Right atrium auricular region (tissue), 2 donors: ENCODE data around the gene HGS. TPM values are rescaled to one million over a fixed set of nuclear protein-coding genes. Genes with fewer than 3 reads are reported as not detected.

Experiments
- DNase-seq: peaks from one replicate; pipeline ENCODE4 v3.0.0-alpha.2; 2019; ENCODE audit warnings: low spot score
- H3K27ac ChIP-seq, 2 donors: fragments of 200-600 bp; sonication (generic); 1 replicate in 1 of 2; 2 replicates in 1 of 2; pipeline ENCODE4 v1.5.1; 2016 to 2019
- H3K27me3 ChIP-seq, 2 donors: fragments of 200-600 bp; sonication (generic); one replicate each; pipeline versions ENCODE4 v1.5.1 to v1.6.0; 2017 to 2019
- H3K36me3 ChIP-seq: fragments of 200-600 bp; sonication (generic); one replicate; pipeline ENCODE4 v1.5.1; 2016
- H3K4me1 ChIP-seq, 2 donors: fragments of 200-600 bp; sonication (generic); one replicate each; pipeline versions ENCODE4 v1.5.1 to v1.6.0; 2017 to 2019
- H3K4me3 ChIP-seq, 2 donors: fragments of 200-600 bp; sonication (generic); 1 replicate in 1 of 2; 2 replicates in 1 of 2; pipeline ENCODE4 v1.5.1; 2017 to 2019; ENCODE audit warnings: mild to moderate bottlenecking in 1 of 2, moderate library complexity in 1 of 2
- H3K9me3 ChIP-seq, 2 donors: fragments of 200-600 bp; sonication (generic); one replicate each; pipeline ENCODE4 v1.5.1; 2019
- CTCF ChIP-seq, 2 donors: fragments of 200-600 bp; sonication (generic); IDR thresholded peaks; one replicate each; pipeline ENCODE4 v1.5.1; 2019; ENCODE audit warnings: antibody characterized with exemption in 2 of 2
- total RNA-seq, 2 donors: library from RNA; depleted of rRNA; stranded (reverse); fragments of >200 nt; gene quantifications; one replicate each; pipeline ENCODE4 v1.1.0, GENCODE V29; 2016

HGS gene
- total RNA-seq, 2 donors from 2014 or later: 33.7 to 59.5 TPM

GRCh38 chr17:81700353-81701287, 16.8 kb downstream of the HGS start:
- TF ChIP-seq CTCF (IDR thresholded peaks at IDR 0.05): no peak
- Histone ChIP-seq H3K27me3 (no peaks in the 10 kb centered on the region), H3K4me1 (peaks cover 0 to 53% of the 10 kb centered on the region in 2 donors), H3K9me3 (no peaks in the 10 kb centered on the region), H3K4me3 (no peak overlapping the region), H3K36me3 (peaks cover 65% of the 10 kb centered on the region), H3K27ac (no peak overlapping the region)
- no peak for DNase-seq

DNA sequence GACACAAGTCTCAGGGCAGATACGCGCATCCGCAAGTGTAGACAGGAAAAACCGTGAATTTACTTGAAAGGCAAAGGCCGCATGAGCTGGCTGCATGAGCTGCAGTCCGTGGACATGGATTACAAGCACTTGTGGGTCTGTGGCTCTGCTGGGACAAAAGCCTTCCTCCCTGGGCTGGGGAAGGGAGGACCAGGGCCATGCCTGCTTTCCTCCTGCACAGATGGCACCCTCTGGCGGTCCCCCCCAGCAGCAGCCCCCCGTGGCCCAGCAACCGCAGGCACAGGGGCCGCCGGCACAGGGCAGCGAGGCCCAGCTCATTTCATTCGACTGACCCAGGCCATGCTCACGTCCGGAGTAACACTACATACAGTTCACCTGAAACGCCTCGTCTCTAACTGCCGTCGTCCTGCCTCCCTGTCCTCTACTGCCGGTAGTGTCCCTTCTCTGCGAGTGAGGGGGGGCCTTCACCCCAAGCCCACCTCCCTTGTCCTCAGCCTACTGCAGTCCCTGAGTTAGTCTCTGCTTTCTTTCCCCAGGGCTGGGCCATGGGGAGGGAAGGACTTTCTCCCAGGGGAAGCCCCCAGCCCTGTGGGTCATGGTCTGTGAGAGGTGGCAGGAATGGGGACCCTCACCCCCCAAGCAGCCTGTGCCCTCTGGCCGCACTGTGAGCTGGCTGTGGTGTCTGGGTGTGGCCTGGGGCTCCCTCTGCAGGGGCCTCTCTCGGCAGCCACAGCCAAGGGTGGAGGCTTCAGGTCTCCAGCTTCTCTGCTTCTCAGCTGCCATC, 17.7 kb downstream of the HGS start:
- DNase-seq: no peak
- peaks cover 0 to 52% of the 10 kb centered on the region in 2 donors for H3K4me1 ChIP-seq
- H3K9me3 ChIP-seq: no peaks in the 10 kb centered on the region
- no peaks in the 10 kb centered on the region for H3K27me3 ChIP-seq
- peak overlapping the region in 1 of 2 donors; percentile 94 for H3K27ac ChIP-seq
- no peak for TF ChIP-seq CTCF (IDR thresholded peaks at IDR 0.05)
- peaks cover 65% of the 10 kb centered on the region for H3K36me3 ChIP-seq
- peak overlapping the region in 1 of 2 donors; percentile 81 for H3K4me3 ChIP-seq

DNA sequence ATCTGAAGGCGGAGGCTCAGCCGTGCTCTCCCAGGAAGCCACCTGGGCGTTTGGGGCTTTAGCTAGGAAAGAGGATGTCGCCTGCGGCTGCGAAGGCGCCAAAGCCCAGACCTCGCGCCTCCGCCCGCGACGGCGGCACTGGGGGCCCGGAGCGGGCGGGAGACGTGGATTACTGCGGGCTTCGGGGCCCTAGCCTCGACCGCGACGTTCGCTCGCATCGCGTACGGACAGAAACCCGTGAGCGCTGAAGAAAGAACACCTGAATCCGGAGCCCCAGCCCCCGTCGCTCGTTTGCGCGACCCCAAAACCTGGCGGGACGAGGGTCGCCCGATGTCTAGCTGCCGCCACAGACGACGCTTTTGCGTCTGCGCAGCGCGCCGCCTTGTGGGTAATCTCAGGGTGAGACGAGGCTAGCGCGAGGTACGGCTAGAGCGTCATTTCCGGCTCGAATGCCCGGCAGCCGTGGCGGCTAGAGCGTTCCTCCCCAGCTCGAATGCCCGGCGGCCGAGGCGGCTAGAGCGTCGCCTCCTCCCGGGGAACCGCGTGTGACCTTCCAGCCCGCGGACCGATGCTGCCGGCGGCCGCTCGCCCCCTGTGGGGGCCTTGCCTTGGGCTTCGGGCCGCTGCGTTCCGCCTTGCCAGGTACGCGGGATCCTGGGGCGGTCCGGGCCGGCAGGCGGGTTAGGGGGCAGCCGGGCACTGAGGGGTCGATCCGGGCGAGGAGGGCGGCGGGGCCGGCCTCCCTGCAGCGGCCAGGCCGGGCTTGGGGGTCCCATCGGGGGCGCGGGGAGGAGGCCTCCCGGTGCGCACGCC, 19.3 kb downstream of the HGS start, which contains the start of gene MRPL12:
Gene MRPL12 (plus strand): TSS at position 434 of the 813 bp plus-strand sequence. CDS start 135 bp downstream, at position 569.
- peak within 1 kb of the TSS; percentile 75 to 81 for H3K4me3 ChIP-seq
- peak in 1 of 2 donors; percentile 34 for TF ChIP-seq CTCF (IDR thresholded peaks at IDR 0.05)
- peak within 1 kb of the TSS; percentile 90 to 94 for H3K27ac ChIP-seq
- H3K4me1 ChIP-seq: peaks cover 0 to 36% of the 10 kb centered on the region in 2 donors
- peaks cover 67% of the 10 kb centered on the region for H3K36me3 ChIP-seq
- no peaks in the 10 kb centered on the region for H3K9me3 ChIP-seq
- DNase-seq: peak; percentile 93
- no peaks in the 10 kb centered on the region for H3K27me3 ChIP-seq

DNA sequence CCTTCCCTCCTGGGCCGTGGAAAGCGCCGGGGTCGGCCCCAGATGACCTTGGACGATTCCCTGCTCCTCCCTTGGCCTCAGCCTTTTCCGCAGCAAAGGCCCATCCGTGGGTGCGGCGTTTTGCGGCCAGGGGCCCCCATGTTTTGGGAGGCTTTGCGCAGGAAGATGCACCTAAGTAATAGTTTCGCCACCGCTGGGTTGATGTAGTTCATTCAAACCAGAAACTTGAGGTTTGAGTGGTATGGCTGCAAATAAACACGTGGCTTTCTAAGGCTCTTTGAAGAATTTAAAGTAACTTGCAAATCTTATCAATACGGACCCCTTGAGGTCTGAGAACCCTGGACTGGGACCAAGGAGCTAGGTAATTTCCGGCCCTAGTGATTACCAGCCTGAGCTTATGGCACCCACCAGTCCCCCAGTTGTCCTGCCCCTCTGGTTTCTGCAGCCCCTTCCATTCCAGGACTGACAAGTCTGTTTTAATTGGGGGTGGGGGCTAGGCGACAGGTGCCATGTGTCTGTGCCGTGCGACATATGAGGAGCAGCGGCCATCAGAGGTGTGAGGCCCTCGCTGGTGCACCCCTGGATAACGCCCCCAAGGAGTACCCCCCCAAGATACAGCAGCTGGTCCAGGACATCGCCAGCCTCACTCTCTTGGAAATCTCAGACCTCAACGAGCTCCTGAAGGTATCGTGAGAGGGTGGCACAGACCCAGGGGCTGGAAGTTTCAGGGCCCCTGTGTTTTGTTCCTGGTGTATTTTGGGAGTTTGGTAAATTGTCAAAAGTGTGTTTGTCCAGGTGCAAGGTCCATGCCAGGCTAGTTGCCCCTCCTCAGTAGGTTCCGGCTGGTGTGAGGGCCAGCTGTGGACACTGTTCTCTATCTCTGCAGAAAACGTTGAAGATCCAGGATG, 20.2 kb downstream of the HGS start:
- Histone ChIP-seq H3K4me3 (peak overlapping the region; percentile 75 to 81), H3K4me1 (peaks cover 0 to 35% of the 10 kb centered on the region in 2 donors), H3K27me3 (no peaks in the 10 kb centered on the region), H3K27ac (peak overlapping the region; percentile 90 to 94), H3K36me3 (peaks cover 62% of the 10 kb centered on the region), H3K9me3 (no peaks in the 10 kb centered on the region)
- no peak for TF ChIP-seq CTCF (IDR thresholded peaks at IDR 0.05)
- no peak for DNase-seq
